ENCODE measurements around the gene DAP. TPM values are rescaled to one million over a fixed set of nuclear protein-coding genes. Genes with fewer than 3 reads are reported as not detected.
A peak's percentile ranks its signal among the peaks of the same experiment; 100 is the strongest.

The DAP gene
- total and polyA plus RNA-seq, 2 of the 4 experiments (the other 2 are of a cell fraction): 49.6 to 189 TPM

DNA sequence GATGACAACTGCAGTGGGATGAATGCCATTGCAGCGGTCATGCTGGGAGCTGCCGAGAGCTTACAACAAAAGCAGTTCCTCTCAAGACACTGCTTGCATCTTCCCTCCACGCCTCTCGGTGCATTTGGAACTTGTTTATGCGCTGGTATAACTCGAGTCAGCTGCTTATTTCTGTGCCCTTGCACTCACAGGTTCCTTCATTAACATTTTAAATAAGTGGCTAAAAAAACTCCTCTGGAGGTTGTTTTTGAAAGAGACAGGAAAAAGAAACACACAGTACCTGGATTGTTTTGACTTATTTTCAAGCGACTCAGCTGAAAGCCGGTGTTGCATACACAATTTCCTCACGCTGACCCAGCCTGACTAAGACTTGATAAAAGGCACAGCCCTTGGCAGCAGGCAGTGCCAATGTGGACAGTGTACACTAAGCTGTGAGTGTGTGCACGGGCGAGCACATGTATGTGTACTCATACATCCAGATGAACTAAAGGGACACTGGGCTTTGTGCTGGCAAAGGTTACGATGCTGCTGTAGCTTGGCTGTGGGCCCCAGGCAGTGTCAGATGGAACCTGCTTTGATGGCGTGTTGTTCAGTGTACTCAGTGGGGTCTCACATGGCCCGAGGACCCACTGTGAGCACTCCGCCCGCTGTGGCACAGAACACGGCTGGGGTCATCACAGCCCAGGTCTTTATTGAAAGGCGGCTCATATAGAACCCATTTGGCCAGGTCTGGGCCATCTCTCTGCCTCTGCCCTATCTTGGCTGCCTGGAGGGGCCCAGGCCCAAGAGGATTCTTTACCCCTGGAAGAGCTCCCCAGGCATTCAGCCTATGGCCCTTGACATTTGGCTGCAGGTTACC lies 104.8 kb downstream of the DAP start:
- no peak overlapping the region for H2BK15ac ChIP-seq (ENCODE audit: low read depth, low read length)
- ChIA-PET CTCF (interaction anchor here (1.5 kb wide), 1 partner anchor 526 kb away, joined by 3 read pairs; no protein-coding TSS in a partner anchor), POLR2A (ENCODE audit: unreplicated experiment) (no interaction called here)
- H2AK5ac ChIP-seq (ENCODE audit: low read depth, low read length): no peak overlapping the region
- H3K4me1 ChIP-seq (ENCODE audit: control insufficient read depth, insufficient read depth, low read length): peaks cover 2% of the 10 kb centered on the region; the same call in 1 of the 2 replicates
- no peak for TF ChIP-seq CHD1 (IDR thresholded peaks at IDR 0.05; ENCODE audit: low read depth, low read length)
- TF ChIP-seq CEBPB (IDR thresholded peaks at IDR 0.05; ENCODE audit: low read depth, low read length): no peak; the same call in 1 of the 2 replicates
- TF ChIP-seq MAFK (IDR thresholded peaks at IDR 0.05; ENCODE audit: low read depth, low read length): no peak
- ATAC-seq (ENCODE audit: low read depth) (peak; percentile 16; the same call in 1 of the 2 replicates), DNase-seq (peak; percentile 54)
- peaks cover 10% of the 10 kb centered on the region for H3K9me1 ChIP-seq (ENCODE audit: insufficient read depth, low read length)
- no peak overlapping the region for H3K14ac ChIP-seq (replicated peaks; ENCODE audit: low read depth, low read length)
- no peak overlapping the region for H3K4ac ChIP-seq (ENCODE audit: low read depth, low read length)
- in situ Hi-C loops (cut with MboI; ENCODE audit: low sequenced_read_pairs): no loop called here
- H2AFZ ChIP-seq (replicated peaks; ENCODE audit: low read length, poor library complexity): no peak overlapping the region
- H4K20me1 ChIP-seq (ENCODE audit: insufficient read depth, low read length): peaks cover 28% of the 10 kb centered on the region
- H3K56ac ChIP-seq (ENCODE audit: extremely low read depth, insufficient read depth, low read length): no peak overlapping the region
- H3K27me3 ChIP-seq (ENCODE audit: control insufficient read depth, insufficient read depth, low read length): no peaks in the 10 kb centered on the region; the same call in 1 of the 2 replicates
- dilution Hi-C loops (cut with HindIII; ENCODE audit: low sequenced_read_pairs, unreplicated experiment): no loop called here
- no peaks in the 10 kb centered on the region; the same call in 1 of the 2 replicates for H3K9me3 ChIP-seq (ENCODE audit: control insufficient read depth, insufficient read depth, low read length)
- no peak overlapping the region for H3K9ac ChIP-seq (ENCODE audit: low read depth, low read length)
- WGBS, 2 experiments (ENCODE audit: extremely low coverage in 2 of 2, insufficient read length in 1 of 2): 77% methylated on average over 16 of the region's 18 CpGs; no CpG with 5 or more reads in 1 of the 2 experiments
- intact Hi-C loops (cut with micrococcal nuclease): no loop called here
- H2BK120ac ChIP-seq (ENCODE audit: low read depth, low read length): no peak overlapping the region
- no peak overlapping the region for H2BK5ac ChIP-seq (ENCODE audit: low read depth, low read length, poor library complexity, severe bottlenecking)
- H3K27ac ChIP-seq (ENCODE audit: insufficient read depth, low read length): no peak overlapping the region
- H4K5ac ChIP-seq (ENCODE audit: low read depth, low read length): no peak overlapping the region
- peaks cover 0 to 15% of the 10 kb centered on the region in 2 experiments; a peak in 2 of 4 replicates for H3K79me1 ChIP-seq (ENCODE audit: low read depth in 1 of 2, low read length in 2 of 2)
- no peak overlapping the region for H3K23ac ChIP-seq (ENCODE audit: low read depth, low read length)
- H2BK20ac ChIP-seq (ENCODE audit: low read depth, low read length): no peak overlapping the region
- H4K8ac ChIP-seq (ENCODE audit: low read depth in 2 of 2, low read length in 2 of 2): no peak overlapping the region
- H2AK9ac ChIP-seq (replicated peaks; ENCODE audit: low read depth, low read length, poor library complexity): no peak overlapping the region
- no peak overlapping the region for H3K4me2 ChIP-seq (ENCODE audit: low read depth, low read length)
- no peak overlapping the region for H3K18ac ChIP-seq (ENCODE audit: low read depth, low read length)
- H3K36me3 ChIP-seq (ENCODE audit: control insufficient read depth, insufficient read depth, low read length): peaks cover 47% of the 10 kb centered on the region; the same call in 1 of the 2 replicates
- H3K4me3 ChIP-seq (ENCODE audit: insufficient read depth, low read depth, low read length): no peak overlapping the region
- H4K91ac ChIP-seq (ENCODE audit: insufficient read depth, low read depth, low read length): no peak overlapping the region
- BruUV-seq (replicated peaks): no TSS peak
